NT2/D1 (cell line): ENCODE measurements around the gene IL20RA.

ENCODE experiments used
- DNase-seq: peaks from one replicate; pipeline ENCODE4 v3.0.0-alpha.2; 2011; ENCODE audit warnings: low read depth, low spot score
- H3K27me3 ChIP-seq: 2 replicates; pipeline ENCODE4 v1.6.0; 2011; ENCODE audit warnings: mild to moderate bottlenecking; ENCODE audit not compliant: insufficient read length, insufficient read depth
- H3K36me3 ChIP-seq: 2 replicates; pipeline ENCODE4 v1.6.1; 2011; ENCODE audit warnings: mild to moderate bottlenecking, low read length, mixed read lengths; ENCODE audit not compliant: insufficient read depth, insufficient read length
- H3K4me1 ChIP-seq: 2 replicates; pipeline ENCODE4 v1.5.1; 2011; ENCODE audit not compliant: insufficient read depth, insufficient read length
- H3K4me3 ChIP-seq: 2 replicates; pipeline ENCODE4 v1.5.1; 2011; ENCODE audit warnings: low read depth; ENCODE audit not compliant: insufficient read length
- H3K9ac ChIP-seq: 2 replicates; pipeline ENCODE4 v1.6.0; 2011; ENCODE audit warnings: low read depth; ENCODE audit not compliant: insufficient read length
- H3K9me3 ChIP-seq: 2 replicates; pipeline ENCODE4 v1.5.1; 2011; ENCODE audit warnings: mild to moderate bottlenecking, low read length; ENCODE audit not compliant: insufficient read depth
- SUZ12 ChIP-seq: IDR thresholded peaks from 2 replicates; pipeline ENCODE4 v1.6.1; 2011; ENCODE audit not compliant: insufficient read length, insufficient read depth; ENCODE audit errors: extremely low read depth
- YY1 ChIP-seq: IDR thresholded peaks from 2 replicates; pipeline ENCODE4 v1.6.1; 2011; ENCODE audit not compliant: insufficient read length, insufficient read depth
- ZNF274 ChIP-seq: IDR thresholded peaks from 2 replicates; pipeline ENCODE4 v1.6.1; 2011; ENCODE audit warnings: mild to moderate bottlenecking, low read depth, low read length

The IL20RA gene

GRCh38 chr6:137043710-137044365 is 927 bp downstream of the IL20RA start:
- peak overlapping the region; percentile 60 for H3K4me3 ChIP-seq
- no peaks in the 10 kb centered on the region for H3K4me1 ChIP-seq
- H3K9ac ChIP-seq = peak overlapping the region; percentile 67
- no peak for DNase-seq
- H3K36me3 ChIP-seq = no peaks in the 10 kb centered on the region
- H3K27me3 ChIP-seq = peaks cover 49% of the 10 kb centered on the region
- peaks cover 10% of the 10 kb centered on the region; the same call in 1 of the 2 replicates for H3K9me3 ChIP-seq
- TF ChIP-seq ZNF274 = no peak
- no peak for TF ChIP-seq YY1
- no peak for TF ChIP-seq SUZ12

GRCh38 chr6:137040393-137040792 is 4.4 kb downstream of the IL20RA start:
- Histone ChIP-seq H3K9me3 (peaks cover 10% of the 10 kb centered on the region; the same call in 1 of the 2 replicates), H3K4me1 (no peaks in the 10 kb centered on the region), H3K4me3 (no peak overlapping the region), H3K27me3 (peaks cover 34% of the 10 kb centered on the region), H3K36me3 (no peaks in the 10 kb centered on the region), H3K9ac (no peak overlapping the region)
- TF ChIP-seq YY1 (no peak), ZNF274 (no peak), SUZ12 (no peak)
- no peak for DNase-seq

GRCh38 chr6:137039010-137039409 is 5.8 kb downstream of the IL20RA start:
- no peak for TF ChIP-seq YY1
- no peak overlapping the region for H3K9ac ChIP-seq
- peaks cover 10% of the 10 kb centered on the region; the same call in 1 of the 2 replicates for H3K9me3 ChIP-seq
- no peaks in the 10 kb centered on the region for H3K4me1 ChIP-seq
- H3K27me3 ChIP-seq = peaks cover 20% of the 10 kb centered on the region
- no peaks in the 10 kb centered on the region for H3K36me3 ChIP-seq
- DNase-seq = no peak
- H3K4me3 ChIP-seq = no peak overlapping the region

- H3K36me3 ChIP-seq = no peaks in the 10 kb centered on the region
- H3K9me3 ChIP-seq = peaks cover 10% of the 10 kb centered on the region; the same call in 1 of the 2 replicates
- TF ChIP-seq SUZ12 (no peak), YY1 (no peak), ZNF274 (no peak)
- H3K4me3 ChIP-seq = no peak overlapping the region
- no peaks in the 10 kb centered on the region for H3K4me1 ChIP-seq
- no peak for DNase-seq
- no peaks in the 10 kb centered on the region for H3K27me3 ChIP-seq
- no peak overlapping the region for H3K9ac ChIP-seq
Measured at GRCh38 chr6:137036566-137037300, 8.0 kb downstream of the IL20RA start.

- no peaks in the 10 kb centered on the region for H3K9me3 ChIP-seq
- DNase-seq = no peak
- H3K27me3 ChIP-seq = no peaks in the 10 kb centered on the region
- no peak overlapping the region for H3K4me3 ChIP-seq
- no peak overlapping the region for H3K9ac ChIP-seq
- TF ChIP-seq ZNF274 = no peak
- TF ChIP-seq SUZ12 = no peak
- TF ChIP-seq YY1 = no peak
- H3K36me3 ChIP-seq = no peaks in the 10 kb centered on the region
- no peaks in the 10 kb centered on the region for H3K4me1 ChIP-seq
Measured at GRCh38 chr6:137033828-137034227, 10.9 kb downstream of the IL20RA start.

GRCh38 chr6:137031122-137031521 is 13.6 kb downstream of the IL20RA start:
- H3K4me3 ChIP-seq = no peak overlapping the region
- no peaks in the 10 kb centered on the region for H3K4me1 ChIP-seq
- no peaks in the 10 kb centered on the region for H3K9me3 ChIP-seq
- TF ChIP-seq YY1 (no peak), SUZ12 (no peak), ZNF274 (no peak)
- no peak overlapping the region for H3K9ac ChIP-seq
- DNase-seq = no peak
- no peaks in the 10 kb centered on the region for H3K27me3 ChIP-seq
- no peaks in the 10 kb centered on the region for H3K36me3 ChIP-seq

- no peak overlapping the region for H3K9ac ChIP-seq
- DNase-seq = no peak
- H3K36me3 ChIP-seq = no peaks in the 10 kb centered on the region
- H3K27me3 ChIP-seq = no peaks in the 10 kb centered on the region
- H3K4me1 ChIP-seq = no peaks in the 10 kb centered on the region
- TF ChIP-seq SUZ12 (no peak), ZNF274 (no peak)
- H3K9me3 ChIP-seq = no peaks in the 10 kb centered on the region
- H3K4me3 ChIP-seq = no peak overlapping the region
Measured at GRCh38 chr6:137028912-137029311, 15.9 kb downstream of the IL20RA start.
